Measurements from ENCODE around the gene MLEC.

The MLEC gene

GRCh38 chr12:120744922-120745493, 58.1 kb downstream of the MLEC start:
- TF ChIP-seq CTCF (IDR thresholded peaks at IDR 0.05) = no peak

- TF ChIP-seq CTCF (IDR thresholded peaks at IDR 0.05) = no peak
Measured at GRCh38 chr12:120748242-120748641, 61.3 kb downstream of the MLEC start.

GRCh38 chr12:120749256-120749655, 62.3 kb downstream of the MLEC start:
- TF ChIP-seq CTCF (IDR thresholded peaks at IDR 0.05) = no peak

- TF ChIP-seq CTCF (IDR thresholded peaks at IDR 0.05) = no peak
Measured at GRCh38 chr12:120750806-120751205, 63.9 kb downstream of the MLEC start.

GRCh38 chr12:120751389-120751788, 64.4 kb downstream of the MLEC start:
- no peak for TF ChIP-seq CTCF (IDR thresholded peaks at IDR 0.05)

Measured in LNCAP (cell line).